ENCODE results near the gene CDH4.

Gene CDH4

GRCh38 chr20:61815678-61816077, 563.6 kb downstream of the CDH4 start:
- no peaks in the 10 kb centered on the region for H3K79me2 ChIP-seq (ENCODE audit: control insufficient read depth, insufficient read depth, low read length)
- H4K8ac ChIP-seq (ENCODE audit: low read depth, low read length) = no peak overlapping the region
- no peaks in the 10 kb centered on the region for H3K79me1 ChIP-seq (ENCODE audit: low read length)
- no peak overlapping the region for H3K18ac ChIP-seq (ENCODE audit: low read length)
- H2BK120ac ChIP-seq (ENCODE audit: low read depth, low read length) = no peak overlapping the region
- no peak for DNase-seq
- H3K4me1 ChIP-seq (ENCODE audit: control insufficient read depth, low read depth, low read length) = no peaks in the 10 kb centered on the region
- no peak overlapping the region for H3K4me2 ChIP-seq (ENCODE audit: low read length)
- no peak overlapping the region for H3K23ac ChIP-seq (ENCODE audit: low read length)
- no peaks in the 10 kb centered on the region for H3K36me3 ChIP-seq (ENCODE audit: control insufficient read depth, insufficient read depth, low read length)
- H3K4ac ChIP-seq (ENCODE audit: low read depth, low read length) = no peak overlapping the region
- no peak overlapping the region for H2BK5ac ChIP-seq (ENCODE audit: low read length)
- no peak overlapping the region for H3K9ac ChIP-seq (ENCODE audit: low read length)
- H3K27ac ChIP-seq (ENCODE audit: low read depth, low read length) = no peak overlapping the region
- no peaks in the 10 kb centered on the region for H3K27me3 ChIP-seq (ENCODE audit: insufficient read depth, low read length, poor library complexity)
- no peak overlapping the region for H4K5ac ChIP-seq (ENCODE audit: low read length)
- no peak overlapping the region for H3K4me3 ChIP-seq (ENCODE audit: low read length)
- no peak overlapping the region for H2BK15ac ChIP-seq (replicated peaks; ENCODE audit: low read depth)
- WGBS (ENCODE audit: extremely low coverage, insufficient coverage, low lambda C conversion rate) = no CpG with 5 or more reads among the region's 12 CpGs
- no peak overlapping the region for H3K56ac ChIP-seq (ENCODE audit: low read length)
- no peak overlapping the region for H2AK5ac ChIP-seq (ENCODE audit: low read length)

DNA sequence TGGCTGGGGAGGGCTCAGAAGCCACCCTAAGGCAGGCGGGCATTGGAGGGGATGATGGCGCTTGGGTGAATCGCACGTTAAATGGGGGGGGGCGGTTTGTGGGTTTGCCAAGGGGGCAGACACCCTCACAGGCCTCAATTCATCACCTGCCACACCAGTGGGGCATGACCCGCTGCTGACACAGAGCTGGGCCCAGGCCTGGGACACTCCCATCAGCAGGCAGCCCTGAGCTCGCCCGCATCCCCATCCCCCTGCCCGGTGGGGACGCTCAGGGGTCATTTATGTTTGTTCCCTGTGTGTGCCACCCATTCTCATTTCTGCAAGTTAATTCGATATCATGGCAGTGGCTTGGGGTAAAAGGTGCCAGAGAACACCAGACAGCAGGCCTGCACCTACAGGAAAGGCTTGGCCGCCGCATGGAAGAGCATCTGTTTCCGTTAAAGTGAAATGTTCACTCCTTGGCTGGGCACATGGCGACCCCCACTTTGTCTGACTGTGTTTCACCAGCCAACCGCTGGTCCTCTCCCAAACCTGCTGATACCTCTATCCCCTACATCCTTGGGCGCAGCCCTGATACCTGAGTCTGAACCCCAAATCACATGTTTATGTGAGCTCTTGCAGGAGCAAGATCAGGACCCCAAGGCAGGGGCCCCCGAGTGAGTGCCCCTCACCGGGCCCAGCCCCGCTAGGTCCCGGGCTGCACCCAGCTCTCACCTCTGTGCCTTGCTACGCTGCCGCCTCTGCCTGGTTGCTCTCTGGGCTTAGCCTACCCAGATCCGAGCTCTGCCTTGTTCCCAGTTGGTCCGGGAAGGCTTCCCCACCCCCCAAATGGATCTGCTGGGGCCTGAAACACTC, 564.8 kb downstream of the CDH4 start:
- H3K79me1 ChIP-seq (ENCODE audit: low read length) = no peaks in the 10 kb centered on the region
- no peaks in the 10 kb centered on the region for H3K36me3 ChIP-seq (ENCODE audit: control insufficient read depth, insufficient read depth, low read length)
- no peaks in the 10 kb centered on the region for H3K79me2 ChIP-seq (ENCODE audit: control insufficient read depth, insufficient read depth, low read length)
- H3K9ac ChIP-seq (ENCODE audit: low read length) = no peak overlapping the region
- no peaks in the 10 kb centered on the region for H3K4me1 ChIP-seq (ENCODE audit: control insufficient read depth, low read depth, low read length)
- DNase-seq = no peak
- H3K4ac ChIP-seq (ENCODE audit: low read depth, low read length) = no peak overlapping the region
- no peak overlapping the region for H3K27ac ChIP-seq (ENCODE audit: low read depth, low read length)
- H2AK5ac ChIP-seq (ENCODE audit: low read length) = no peak overlapping the region
- no CpG with 5 or more reads among the region's 25 CpGs for WGBS (ENCODE audit: extremely low coverage, insufficient coverage, low lambda C conversion rate)
- no peak overlapping the region for H3K23ac ChIP-seq (ENCODE audit: low read length)
- H3K27me3 ChIP-seq (ENCODE audit: insufficient read depth, low read length, poor library complexity) = no peaks in the 10 kb centered on the region
- no peak overlapping the region for H3K4me2 ChIP-seq (ENCODE audit: low read length)
- H3K18ac ChIP-seq (ENCODE audit: low read length) = no peak overlapping the region
- H4K5ac ChIP-seq (ENCODE audit: low read length) = no peak overlapping the region
- no peak overlapping the region for H4K8ac ChIP-seq (ENCODE audit: low read depth, low read length)
- no peak overlapping the region for H2BK15ac ChIP-seq (replicated peaks; ENCODE audit: low read depth)
- no peak overlapping the region for H3K56ac ChIP-seq (ENCODE audit: low read length)
- H3K4me3 ChIP-seq (ENCODE audit: low read length) = no peak overlapping the region
- H2BK5ac ChIP-seq (ENCODE audit: low read length) = no peak overlapping the region
- H2BK120ac ChIP-seq (ENCODE audit: low read depth, low read length) = no peak overlapping the region

- no peak overlapping the region for H2AK5ac ChIP-seq (ENCODE audit: low read length)
- H3K27me3 ChIP-seq (ENCODE audit: insufficient read depth, low read length, poor library complexity) = no peaks in the 10 kb centered on the region
- no peak overlapping the region for H3K18ac ChIP-seq (ENCODE audit: low read length)
- no peak overlapping the region for H2BK15ac ChIP-seq (replicated peaks; ENCODE audit: low read depth)
- no CpG with 5 or more reads among the region's 13 CpGs for WGBS (ENCODE audit: extremely low coverage, insufficient coverage, low lambda C conversion rate)
- H3K9ac ChIP-seq (ENCODE audit: low read length) = no peak overlapping the region
- DNase-seq = no peak
- H3K79me1 ChIP-seq (ENCODE audit: low read length) = no peaks in the 10 kb centered on the region
- H3K79me2 ChIP-seq (ENCODE audit: control insufficient read depth, insufficient read depth, low read length) = no peaks in the 10 kb centered on the region
- no peak overlapping the region for H4K8ac ChIP-seq (ENCODE audit: low read depth, low read length)
- no peak overlapping the region for H3K27ac ChIP-seq (ENCODE audit: low read depth, low read length)
- H3K36me3 ChIP-seq (ENCODE audit: control insufficient read depth, insufficient read depth, low read length) = no peaks in the 10 kb centered on the region
- no peaks in the 10 kb centered on the region for H3K4me1 ChIP-seq (ENCODE audit: control insufficient read depth, low read depth, low read length)
- no peak overlapping the region for H4K5ac ChIP-seq (ENCODE audit: low read length)
- no peak overlapping the region for H3K56ac ChIP-seq (ENCODE audit: low read length)
- no peak overlapping the region for H3K4ac ChIP-seq (ENCODE audit: low read depth, low read length)
- H3K4me2 ChIP-seq (ENCODE audit: low read length) = no peak overlapping the region
- H3K23ac ChIP-seq (ENCODE audit: low read length) = no peak overlapping the region
- no peak overlapping the region for H2BK120ac ChIP-seq (ENCODE audit: low read depth, low read length)
- H2BK5ac ChIP-seq (ENCODE audit: low read length) = no peak overlapping the region
- no peak overlapping the region for H3K4me3 ChIP-seq (ENCODE audit: low read length)
These were observed 565.5 kb downstream of the CDH4 start for GRCh38 chr20:61817575-61817974.

GRCh38 chr20:61818746-61819573, 566.9 kb downstream of the CDH4 start:
- Histone ChIP-seq H2BK15ac (replicated peaks; ENCODE audit: low read depth) (no peak overlapping the region), H3K56ac (ENCODE audit: low read length) (no peak overlapping the region)
- WGBS (ENCODE audit: extremely low coverage, insufficient coverage, low lambda C conversion rate) = no CpG with 5 or more reads among the region's 32 CpGs

DNA sequence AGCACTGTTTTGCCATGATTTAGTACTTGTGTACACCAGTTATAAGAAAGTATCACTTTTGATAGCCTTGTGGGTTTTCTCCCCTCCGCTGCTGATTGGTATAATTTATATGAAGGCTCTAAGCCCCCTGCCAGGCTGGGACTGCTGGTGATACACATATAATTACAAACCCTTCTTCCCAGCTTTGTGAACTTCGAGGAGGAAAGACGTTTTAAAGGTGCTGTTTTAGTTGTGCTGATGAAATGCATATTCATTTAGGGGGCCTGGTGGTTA, 567.4 kb downstream of the CDH4 start:
- Histone ChIP-seq H2BK5ac (ENCODE audit: low read length) (no peak overlapping the region), H3K79me1 (ENCODE audit: low read length) (no peaks in the 10 kb centered on the region), H4K8ac (ENCODE audit: low read depth, low read length) (no peak overlapping the region), H3K56ac (ENCODE audit: low read length) (no peak overlapping the region), H2BK15ac (replicated peaks; ENCODE audit: low read depth) (no peak overlapping the region), H3K4me1 (ENCODE audit: control insufficient read depth, low read depth, low read length) (no peaks in the 10 kb centered on the region), H3K27ac (ENCODE audit: low read depth, low read length) (no peak overlapping the region), H3K79me2 (ENCODE audit: control insufficient read depth, insufficient read depth, low read length) (no peaks in the 10 kb centered on the region), H3K23ac (ENCODE audit: low read length) (no peak overlapping the region), H3K27me3 (ENCODE audit: insufficient read depth, low read length, poor library complexity) (no peaks in the 10 kb centered on the region), H2AK5ac (ENCODE audit: low read length) (no peak overlapping the region), H2BK120ac (ENCODE audit: low read depth, low read length) (no peak overlapping the region), H4K5ac (ENCODE audit: low read length) (no peak overlapping the region), H3K9ac (ENCODE audit: low read length) (no peak overlapping the region), H3K4me3 (ENCODE audit: low read length) (no peak overlapping the region), H3K4me2 (ENCODE audit: low read length) (no peak overlapping the region), H3K36me3 (ENCODE audit: control insufficient read depth, insufficient read depth, low read length) (no peaks in the 10 kb centered on the region), H3K4ac (ENCODE audit: low read depth, low read length) (no peak overlapping the region), H3K18ac (ENCODE audit: low read length) (no peak overlapping the region)
- no peak for DNase-seq
- no CpG with 5 or more reads among the region's 3 CpGs for WGBS (ENCODE audit: extremely low coverage, insufficient coverage, low lambda C conversion rate)

More at GRCh38 chr20:61818746-61819573, 566.9 kb downstream of the CDH4 start:
- DNase-seq = no peak
- no peak overlapping the region for H3K23ac ChIP-seq (ENCODE audit: low read length)
- no peak overlapping the region for H4K8ac ChIP-seq (ENCODE audit: low read depth, low read length)
- no peak overlapping the region for H4K5ac ChIP-seq (ENCODE audit: low read length)
- no peak overlapping the region for H3K27ac ChIP-seq (ENCODE audit: low read depth, low read length)
- no peak overlapping the region for H3K18ac ChIP-seq (ENCODE audit: low read length)
- H3K4ac ChIP-seq (ENCODE audit: low read depth, low read length) = no peak overlapping the region
- H3K4me3 ChIP-seq (ENCODE audit: low read length) = no peak overlapping the region
- H3K27me3 ChIP-seq (ENCODE audit: insufficient read depth, low read length, poor library complexity) = no peaks in the 10 kb centered on the region
- H3K79me1 ChIP-seq (ENCODE audit: low read length) = no peaks in the 10 kb centered on the region
- H3K4me1 ChIP-seq (ENCODE audit: control insufficient read depth, low read depth, low read length) = no peaks in the 10 kb centered on the region
- H2AK5ac ChIP-seq (ENCODE audit: low read length) = no peak overlapping the region
- H2BK120ac ChIP-seq (ENCODE audit: low read depth, low read length) = no peak overlapping the region
- no peaks in the 10 kb centered on the region for H3K79me2 ChIP-seq (ENCODE audit: control insufficient read depth, insufficient read depth, low read length)
- no peak overlapping the region for H3K4me2 ChIP-seq (ENCODE audit: low read length)
- H3K9ac ChIP-seq (ENCODE audit: low read length) = no peak overlapping the region
- H2BK5ac ChIP-seq (ENCODE audit: low read length) = no peak overlapping the region
- no peaks in the 10 kb centered on the region for H3K36me3 ChIP-seq (ENCODE audit: control insufficient read depth, insufficient read depth, low read length)

All from mesendoderm (in vitro differentiated cells).